GM12892 (cell line): Measurements from ENCODE around the gene LRIF1.

Experiments
- POLR2A ChIP-seq: IDR thresholded peaks from 2 replicates; pipeline ENCODE4 v1.6.1; 2011; ENCODE audit warnings: low read depth, low read length, control low read depth
- TAF1 ChIP-seq: IDR thresholded peaks from 2 replicates; pipeline ENCODE4 v1.6.1; 2011; ENCODE audit warnings: low read depth, mild to moderate bottlenecking, control low read depth, low read length, borderline replicate concordance

- TF ChIP-seq POLR2A (no peak), TAF1 (no peak)
These were observed 2.8 kb downstream of the LRIF1 start for GRCh38 chr1:110960777-110961420.
